ENCODE data around the gene ZC3HAV1L.

GRCh38 chr7:139080905-139081304 is 45.1 kb upstream of the ZC3HAV1L start:
- TF ChIP-seq CTCF (IDR thresholded peaks at IDR 0.05; ENCODE audit: poor library complexity) = no peak
- no peak for TF ChIP-seq EZH2phosphoT487 (IDR thresholded peaks at IDR 0.05; ENCODE audit: low read depth, severe bottlenecking, unreplicated experiment)
- TF ChIP-seq EZH2 (IDR thresholded peaks at IDR 0.05; ENCODE audit: borderline replicate concordance) = no peak
